PC-3 (cell line): Measurements from ENCODE around the gene CAMK4. TPM values are rescaled to one million over a fixed set of nuclear protein-coding genes. Genes with fewer than 3 reads are reported as not detected.
A peak's percentile ranks its signal among the peaks of the same experiment; 100 is the strongest.

ENCODE experiments used
- ATAC-seq: fragments of 200-7000 bp; cut with Tn5 transposase; 2 replicates; pipeline ENCODE4 v1.9.1; 2020; ENCODE audit warnings: mild to moderate bottlenecking, moderate library complexity
- BruUV-seq: library from RNA; stranded (reverse); fragments of 400-500 nt; replicated peaks from 2 replicates; lab custom pipeline; 2021; lab: Mats Ljungman, UMichigan
- CTCF ChIA-PET: fragments of 300-600 bp; sonication (Branson Sonifier 250); formaldehyde crosslinking; loops from one replicate; lab custom pipeline; 2022; ENCODE audit warnings: antibody characterized with exemption; lab: Charles Lee
- POLR2A ChIA-PET: fragments of 300-600 bp; sonication (Branson Sonifier 250); formaldehyde crosslinking; loops from one replicate; lab custom pipeline; 2022; ENCODE audit warnings: antibody characterized with exemption; ENCODE audit not compliant: unreplicated experiment; lab: Charles Lee
- DNase-seq: peaks from one replicate; pipeline ENCODE4 v3.0.0-alpha.2; 2015
- H2AFZ ChIP-seq: fragments of 300-600 bp; sonication (generic); 2 replicates; pipeline ENCODE4 v1.6.0; 2016; ENCODE audit warnings: antibody characterized with exemption, low read length
- H3F3A ChIP-seq: fragments of 300-600 bp; sonication (generic); one replicate; pipeline ENCODE4 v1.6.0; 2017; ENCODE audit warnings: antibody characterized with exemption, low read length, control low read depth, mild to moderate bottlenecking; ENCODE audit not compliant: unreplicated experiment
- H3K27ac ChIP-seq: fragments of 300-600 bp; sonication (generic); 2 replicates; pipeline ENCODE4 v1.5.1; 2016; ENCODE audit warnings: mild to moderate bottlenecking, low read length
- H3K27me3 ChIP-seq: fragments of 300-600 bp; sonication (generic); 2 replicates; pipeline ENCODE4 v1.6.1; 2016; ENCODE audit warnings: low read length, mixed read lengths
- H3K36me3 ChIP-seq: fragments of 300-600 bp; sonication (generic); 2 replicates; pipeline ENCODE4 v1.6.1; 2016; ENCODE audit warnings: low read depth, mixed run types, low read length, mixed read lengths
- H3K4me1 ChIP-seq: fragments of 300-600 bp; sonication (generic); 2 replicates; pipeline ENCODE4 v1.5.1; 2016; ENCODE audit warnings: low read length; ENCODE audit not compliant: insufficient read depth
- H3K4me2 ChIP-seq: fragments of 300-600 bp; sonication (generic); 2 replicates; pipeline ENCODE4 v1.6.0; 2016; ENCODE audit warnings: low read length
- H3K4me3 ChIP-seq: fragments of 300-600 bp; sonication (generic); 2 replicates; pipeline ENCODE4 v1.5.1; 2016; ENCODE audit warnings: mild to moderate bottlenecking, low read length, mixed read lengths
- H3K79me2 ChIP-seq: fragments of 300-600 bp; sonication (generic); 2 replicates; pipeline ENCODE4 v1.6.1; 2017; ENCODE audit warnings: low read length, mixed read lengths
- H3K9ac ChIP-seq: fragments of 300-600 bp; sonication (generic); 2 replicates; pipeline ENCODE4 v1.6.0; 2016; ENCODE audit warnings: mild to moderate bottlenecking, low read length
- H3K9me2 ChIP-seq: fragments of 300-600 bp; sonication (generic); replicated peaks from 2 replicates; pipeline ENCODE4 v1.6.1; 2016; ENCODE audit warnings: mixed run types, low read length, mixed read lengths
- H3K9me3 ChIP-seq: fragments of 300-600 bp; sonication (generic); 2 replicates; pipeline ENCODE4 v1.6.1; 2016; ENCODE audit warnings: low read length, mixed read lengths
- H4K20me1 ChIP-seq: fragments of 300-600 bp; sonication (generic); 2 replicates; pipeline ENCODE4 v1.6.1; 2016; ENCODE audit warnings: low read length, mixed read lengths
- EZH2 ChIP-seq: fragments of 300-600 bp; sonication (generic); IDR thresholded peaks from one replicate; pipeline ENCODE4 v1.6.1; 2017; ENCODE audit warnings: antibody characterized with exemption, mild to moderate bottlenecking, low read length; ENCODE audit not compliant: unreplicated experiment
- EZH2phosphoT487 ChIP-seq: fragments of 300-600 bp; sonication (generic); IDR thresholded peaks from 2 replicates; pipeline ENCODE4 v1.6.1; 2018; ENCODE audit warnings: mild to moderate bottlenecking, antibody characterized with exemption, low read length, borderline replicate concordance
- intact Hi-C: fragments of 100-400 bp; cut with micrococcal nuclease; formaldehyde crosslinking; loops from 2 replicates; pipeline ENCODE4 v1.9.0; 2023
- total RNA-seq: library from RNA; depleted of rRNA; stranded (reverse); fragments of >200 nt; gene quantifications from 2 replicates; pipeline ENCODE4 v1.2.3, GENCODE V29; 2014
- TF ChIP-seq, protein P1 (sequence below): fragments of 300-600 bp; sonication (generic); conservative IDR thresholded peaks from 2 replicates; pipeline ENCODE4 v1.5.1; 2017; ENCODE audit warnings: antibody characterized with exemption, low read depth, mild to moderate bottlenecking, low read length

The CAMK4 gene
- total RNA-seq, 1 experiment from 2014 or later = 0.55 TPM

GRCh38 chr5:111463311-111463710, 239.1 kb downstream of the CAMK4 start:
- H4K20me1 ChIP-seq = no peaks in the 10 kb centered on the region
- no peak overlapping the region for H2AFZ ChIP-seq
- no peaks in the 10 kb centered on the region for H3K9me3 ChIP-seq
- no peak overlapping the region for H3K27ac ChIP-seq
- no peaks in the 10 kb centered on the region for H3K79me2 ChIP-seq
- H3K9ac ChIP-seq = no peak overlapping the region
- TF ChIP-seq EZH2 (no peak), EZH2phosphoT487 (no peak)
- TF ChIP-seq, protein P1, sequence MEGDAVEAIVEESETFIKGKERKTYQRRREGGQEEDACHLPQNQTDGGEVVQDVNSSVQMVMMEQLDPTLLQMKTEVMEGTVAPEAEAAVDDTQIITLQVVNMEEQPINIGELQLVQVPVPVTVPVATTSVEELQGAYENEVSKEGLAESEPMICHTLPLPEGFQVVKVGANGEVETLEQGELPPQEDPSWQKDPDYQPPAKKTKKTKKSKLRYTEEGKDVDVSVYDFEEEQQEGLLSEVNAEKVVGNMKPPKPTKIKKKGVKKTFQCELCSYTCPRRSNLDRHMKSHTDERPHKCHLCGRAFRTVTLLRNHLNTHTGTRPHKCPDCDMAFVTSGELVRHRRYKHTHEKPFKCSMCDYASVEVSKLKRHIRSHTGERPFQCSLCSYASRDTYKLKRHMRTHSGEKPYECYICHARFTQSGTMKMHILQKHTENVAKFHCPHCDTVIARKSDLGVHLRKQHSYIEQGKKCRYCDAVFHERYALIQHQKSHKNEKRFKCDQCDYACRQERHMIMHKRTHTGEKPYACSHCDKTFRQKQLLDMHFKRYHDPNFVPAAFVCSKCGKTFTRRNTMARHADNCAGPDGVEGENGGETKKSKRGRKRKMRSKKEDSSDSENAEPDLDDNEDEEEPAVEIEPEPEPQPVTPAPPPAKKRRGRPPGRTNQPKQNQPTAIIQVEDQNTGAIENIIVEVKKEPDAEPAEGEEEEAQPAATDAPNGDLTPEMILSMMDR = no peak
- no peak overlapping the region for H3K4me3 ChIP-seq
- intact Hi-C loops = no loop called here
- DNase-seq (no peak), ATAC-seq (no peak)
- H3K4me1 ChIP-seq = no peaks in the 10 kb centered on the region
- H3F3A ChIP-seq = no peaks in the 10 kb centered on the region
- H3K36me3 ChIP-seq = no peaks in the 10 kb centered on the region
- ChIA-PET POLR2A (no interaction called here), CTCF (no interaction called here)
- BruUV-seq = no TSS peak
- no peaks in the 10 kb centered on the region for H3K9me2 ChIP-seq
- H3K27me3 ChIP-seq = peaks cover 28% of the 10 kb centered on the region
- H3K4me2 ChIP-seq = no peak overlapping the region

DNA sequence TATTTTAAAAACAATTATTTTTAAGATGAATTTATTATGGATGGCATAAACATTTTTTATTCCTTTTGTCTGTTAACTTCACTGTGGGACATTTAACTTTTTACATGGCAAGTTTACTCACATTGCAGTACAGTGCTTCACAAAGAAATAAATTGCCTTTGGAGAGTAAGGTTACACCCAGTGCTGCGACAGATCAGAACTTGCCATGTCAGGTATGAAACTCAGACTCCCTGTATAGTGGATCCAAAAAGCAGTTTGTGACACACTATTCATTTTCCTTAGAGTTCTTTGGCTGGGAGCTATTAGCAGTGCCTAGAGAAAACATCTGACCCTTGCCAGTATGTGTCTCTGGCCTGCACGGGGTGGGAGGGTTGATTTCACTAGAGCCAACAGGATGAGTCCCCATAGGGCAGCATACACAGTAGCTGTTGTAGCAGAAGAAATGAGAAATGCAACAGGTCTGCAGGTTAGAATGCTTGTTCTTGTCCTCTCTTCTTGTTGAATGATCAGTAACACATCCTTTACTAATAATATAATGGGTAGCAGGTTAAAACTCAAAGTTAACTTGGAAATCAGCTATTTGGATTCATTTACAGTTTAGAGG, 245.2 kb downstream of the CAMK4 start:
- H3K36me3 ChIP-seq = no peaks in the 10 kb centered on the region
- H2AFZ ChIP-seq = no peak overlapping the region

GRCh38 chr5:111469903-111470302, 245.7 kb downstream of the CAMK4 start:
- Histone ChIP-seq H3K4me3 (no peak overlapping the region), H3K27me3 (peaks cover 11% of the 10 kb centered on the region), H2AFZ (no peak overlapping the region), H3K9ac (no peak overlapping the region), H3K4me1 (no peaks in the 10 kb centered on the region), H3F3A (no peaks in the 10 kb centered on the region), H3K4me2 (no peak overlapping the region), H3K9me3 (no peaks in the 10 kb centered on the region), H3K9me2 (no peaks in the 10 kb centered on the region), H3K27ac (no peak overlapping the region), H3K36me3 (no peaks in the 10 kb centered on the region), H3K79me2 (no peaks in the 10 kb centered on the region), H4K20me1 (no peaks in the 10 kb centered on the region)
- POLR2A ChIA-PET = no interaction called here
- peak; percentile 31; the same call in 1 of the 2 replicates for ATAC-seq
- CTCF ChIA-PET = no interaction called here
- DNase-seq = no peak
- no TSS peak for BruUV-seq
- intact Hi-C loops = no loop called here
- TF ChIP-seq, protein P1 = no peak
- TF ChIP-seq EZH2 (no peak), EZH2phosphoT487 (no peak)

More for the DNA sequence above, 245.2 kb downstream of the CAMK4 start:
- no TSS peak for BruUV-seq
- CTCF ChIA-PET = no interaction called here
- Histone ChIP-seq H3K4me3 (no peak overlapping the region), H3K9ac (no peak overlapping the region), H3K4me1 (no peaks in the 10 kb centered on the region), H3K27me3 (peaks cover 13% of the 10 kb centered on the region), H4K20me1 (no peaks in the 10 kb centered on the region), H3K79me2 (no peaks in the 10 kb centered on the region), H3K9me2 (no peaks in the 10 kb centered on the region), H3K9me3 (no peaks in the 10 kb centered on the region), H3K4me2 (no peak overlapping the region), H3K27ac (no peak overlapping the region), H3F3A (no peaks in the 10 kb centered on the region)
- POLR2A ChIA-PET = no interaction called here
- intact Hi-C loops = no loop called here
- no peak for TF ChIP-seq EZH2
- TF ChIP-seq, protein P1 = no peak
- no peak for TF ChIP-seq EZH2phosphoT487
- ATAC-seq = no peak
- no peak for DNase-seq
